DMS 273 (cell line): ENCODE results near the gene AATK.
"Not testable (repeated sequence)": the region's sequence is repeated elsewhere in the genome, so short reads cannot be mapped to it uniquely, and the experiment has no call there.

Experiments used
- DNase-seq: peaks from one replicate; lab custom pipeline; 2025; ENCODE audit not compliant: unreplicated experiment; lab: John Stamatoyannopoulos, UW

Gene AATK

DNA sequence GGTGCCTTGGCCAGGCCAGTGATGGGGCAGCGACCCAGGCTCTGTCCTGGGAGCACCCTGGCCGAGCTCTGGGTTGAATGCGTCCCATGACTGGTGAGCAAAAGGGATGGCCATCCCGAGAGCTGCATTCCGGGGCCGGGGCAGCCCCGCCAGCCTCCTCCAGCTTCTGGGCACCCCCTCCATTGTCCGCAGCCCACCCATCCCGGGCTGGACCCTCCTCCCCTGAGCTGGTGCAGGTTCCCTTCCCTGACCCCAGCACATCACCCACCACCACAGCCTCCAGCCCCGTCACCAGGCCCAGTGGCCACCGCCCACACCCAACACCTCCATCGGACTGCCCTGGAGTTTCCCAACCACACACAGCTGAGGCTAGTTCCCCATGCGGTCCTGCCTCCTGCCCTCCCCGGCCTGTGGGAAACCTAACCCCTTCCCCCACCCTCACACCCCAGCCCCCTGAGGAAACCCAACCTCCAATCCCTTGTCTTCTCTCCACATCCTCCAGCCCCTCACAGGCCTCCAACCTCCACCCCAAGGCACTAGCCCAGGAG is 17.0 kb downstream of the AATK start:
- DNase-seq = no peak

DNA sequence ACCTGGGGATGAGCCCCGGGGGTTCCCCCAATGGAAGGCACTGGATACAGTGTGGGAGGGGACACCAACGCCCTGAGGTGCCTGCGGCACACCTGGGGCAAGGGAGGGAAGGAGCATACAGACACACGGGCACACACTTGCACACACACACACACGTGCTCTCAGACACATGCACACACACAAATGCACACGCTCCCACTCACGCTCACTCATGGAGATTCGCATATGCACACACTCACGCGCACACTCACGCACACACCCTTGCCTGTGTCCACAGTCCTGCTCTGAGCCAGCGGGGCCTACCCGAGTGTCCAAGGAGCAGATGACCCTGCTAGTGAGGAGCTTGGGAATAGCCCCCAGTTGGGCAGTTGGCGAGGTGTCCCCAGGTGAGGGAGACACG is 17.4 kb downstream of the AATK start:
- no peak for DNase-seq

DNA sequence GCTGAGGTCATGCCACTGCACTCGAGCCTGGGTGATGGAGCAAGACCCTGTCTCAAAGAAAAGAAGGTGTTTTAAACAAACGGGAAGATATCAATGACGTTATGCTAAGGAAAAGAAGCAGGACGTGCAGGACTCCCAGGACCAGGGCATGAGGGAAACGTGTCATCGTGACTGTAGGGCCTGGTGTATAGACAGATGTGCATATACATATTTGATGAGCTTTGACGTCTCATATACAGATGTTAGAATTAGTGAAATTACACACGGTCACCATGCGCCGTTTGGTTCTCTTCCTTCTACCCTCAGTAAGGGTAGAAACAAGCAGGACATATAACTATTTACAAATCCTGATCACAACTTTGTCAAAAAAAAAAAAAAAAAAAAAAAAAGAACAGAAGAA is 18.3 kb downstream of the AATK start:
- no peak for DNase-seq

DNA sequence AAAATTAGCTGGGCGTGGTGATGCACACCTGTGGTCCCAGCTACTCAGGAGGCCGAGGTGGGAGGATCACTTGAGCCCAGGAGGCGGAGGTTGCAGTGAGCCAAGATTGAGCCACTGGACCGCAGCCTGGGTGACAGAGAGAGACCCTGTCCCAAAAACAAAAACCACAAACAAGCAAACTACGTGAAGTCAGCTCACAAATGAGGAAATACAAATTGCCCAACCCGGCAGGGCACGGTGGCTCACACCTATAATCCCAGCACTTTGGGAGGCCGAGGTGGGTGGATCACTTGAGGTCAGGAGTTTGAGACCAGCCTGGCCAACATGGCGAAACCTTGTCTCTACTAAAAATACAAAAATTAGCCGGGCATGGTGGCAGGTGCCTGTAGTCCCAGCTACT is 19.8 kb downstream of the AATK start:
- DNase-seq = not testable (repeated sequence)

DNA sequence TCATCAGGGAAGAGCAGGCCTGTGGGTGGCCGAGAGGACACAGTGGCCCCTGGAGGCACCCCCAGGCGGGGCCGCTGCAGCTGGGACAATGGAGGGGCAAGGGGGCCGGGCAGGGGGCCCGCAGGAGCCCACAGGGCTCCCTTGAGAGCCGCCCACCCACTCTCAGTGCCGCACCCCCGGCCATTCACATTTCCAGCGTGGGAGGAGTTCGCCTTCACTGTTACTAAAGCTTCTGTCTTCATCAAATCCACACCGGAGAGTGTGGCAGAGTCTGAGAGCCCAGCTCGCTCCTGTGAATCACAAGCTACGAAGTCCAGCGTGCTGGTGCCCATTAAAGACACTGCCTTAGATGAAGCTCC is 21.6 kb downstream of the AATK start:
- no peak for DNase-seq

DNA sequence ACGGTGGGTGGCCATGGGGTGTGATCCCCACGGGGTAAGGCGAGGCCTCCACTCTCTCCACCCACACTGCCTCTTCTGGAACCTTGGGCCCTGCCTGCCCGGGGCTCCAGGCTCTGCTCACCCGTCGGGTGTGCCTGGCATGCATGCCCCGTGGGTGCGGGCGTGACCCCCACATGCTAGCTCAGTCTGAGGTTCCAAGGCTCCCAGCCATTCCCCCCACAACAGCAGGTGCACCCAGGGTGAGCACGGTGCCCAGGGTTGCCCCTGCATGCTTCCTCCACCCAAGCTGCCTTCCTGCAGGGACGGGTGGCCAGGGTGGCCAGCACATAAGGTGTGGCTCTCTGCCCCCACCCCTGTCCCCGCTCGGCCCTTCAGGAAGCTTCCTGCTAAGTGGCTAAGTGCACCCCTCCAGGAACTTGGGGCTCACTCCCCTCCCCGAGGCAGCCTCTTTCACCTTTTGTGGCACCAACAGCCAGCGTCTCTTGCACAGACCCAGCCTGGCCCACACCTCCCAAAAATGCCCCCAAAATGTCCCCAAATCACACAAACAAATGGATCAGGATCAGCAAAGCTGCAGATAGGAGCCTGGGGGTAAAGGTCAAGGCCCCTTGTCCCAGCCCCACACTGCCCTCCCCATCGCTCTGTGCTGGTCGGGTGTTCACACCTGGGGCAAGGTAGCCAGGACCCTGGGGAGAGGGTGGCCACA is 22.2 kb downstream of the AATK start:
- no peak for DNase-seq

DNA sequence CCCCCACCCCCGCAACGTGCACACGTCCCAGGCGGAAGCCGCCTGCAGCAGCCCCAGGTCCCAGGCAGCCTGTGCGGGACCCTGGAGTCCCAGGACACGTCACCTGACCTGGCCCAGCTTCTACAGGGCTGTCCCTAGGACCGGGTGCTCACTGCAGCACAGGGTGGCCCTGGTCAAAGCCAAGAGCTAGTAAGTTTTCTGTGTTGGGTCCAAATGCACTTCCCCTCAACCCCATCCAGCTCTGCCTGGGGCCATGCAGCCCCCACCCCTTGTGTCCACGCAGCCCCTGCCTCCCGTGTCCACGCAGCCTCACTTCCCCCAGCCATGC is 22.9 kb downstream of the AATK start:
- DNase-seq = no peak

DNA sequence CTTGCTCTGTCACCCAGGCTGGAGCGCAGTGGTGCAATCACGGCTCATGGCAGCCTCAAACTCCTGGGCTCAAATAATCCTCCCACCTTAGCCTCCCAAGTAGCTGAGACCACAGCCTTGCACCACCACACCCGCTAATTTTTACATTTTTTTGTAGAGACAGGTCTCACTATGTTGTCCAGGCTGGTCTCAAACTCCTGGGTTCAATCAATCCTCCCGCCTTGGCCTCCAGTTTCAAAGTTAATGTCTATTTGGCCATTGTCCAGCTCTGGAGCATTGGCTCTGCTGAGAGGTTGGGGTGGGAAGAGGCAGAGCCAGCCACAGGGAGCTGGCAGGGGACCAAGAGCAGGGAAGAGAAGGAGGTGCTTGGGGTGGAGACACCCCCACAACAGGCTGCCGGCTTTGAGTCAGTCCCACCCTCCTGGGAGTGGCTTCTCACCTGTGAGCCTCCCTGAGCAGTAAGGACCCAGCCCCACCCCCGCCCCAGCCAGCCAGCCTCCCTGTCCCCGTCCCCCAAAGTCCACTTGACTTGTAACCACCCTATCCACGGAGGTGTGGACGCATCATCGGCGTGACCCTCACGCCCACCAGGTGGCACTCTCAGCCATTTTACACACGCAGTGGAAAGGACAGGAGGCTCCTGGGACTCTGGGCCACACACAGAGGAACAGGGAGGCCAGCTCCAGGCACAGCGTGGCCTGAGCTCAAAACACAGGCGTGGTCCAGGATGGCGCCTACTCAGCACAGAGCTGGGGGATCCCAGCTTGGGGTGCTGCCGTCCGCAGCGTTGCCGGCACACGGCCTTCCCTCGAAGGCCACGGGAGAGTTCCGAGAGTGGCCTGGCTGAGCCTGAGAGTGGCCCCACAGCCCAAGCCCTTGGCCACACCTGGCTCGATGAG is 23.5 kb downstream of the AATK start:
- DNase-seq = peak; percentile 88

DNA sequence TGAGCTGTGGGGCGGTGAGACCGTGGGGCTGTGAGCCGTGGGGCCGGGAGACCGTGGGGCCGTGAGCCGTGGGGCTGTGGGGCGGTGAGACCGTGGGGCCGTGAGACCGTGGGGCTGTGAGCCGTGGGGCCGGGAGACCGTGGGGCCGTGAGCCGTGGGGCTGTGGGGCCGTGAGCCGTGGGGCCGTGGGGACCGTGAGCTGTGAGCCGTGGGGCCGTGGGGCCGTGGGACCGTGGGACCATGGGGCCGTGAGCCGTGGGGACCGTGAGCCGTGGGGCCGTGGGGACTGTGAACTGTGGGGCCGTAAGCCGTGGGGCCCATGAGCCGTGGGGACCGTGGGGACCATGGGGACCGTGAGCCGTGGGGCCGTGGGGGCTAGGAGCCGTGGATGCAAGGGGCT is 25.3 kb downstream of the AATK start:
- no peak for DNase-seq

DNA sequence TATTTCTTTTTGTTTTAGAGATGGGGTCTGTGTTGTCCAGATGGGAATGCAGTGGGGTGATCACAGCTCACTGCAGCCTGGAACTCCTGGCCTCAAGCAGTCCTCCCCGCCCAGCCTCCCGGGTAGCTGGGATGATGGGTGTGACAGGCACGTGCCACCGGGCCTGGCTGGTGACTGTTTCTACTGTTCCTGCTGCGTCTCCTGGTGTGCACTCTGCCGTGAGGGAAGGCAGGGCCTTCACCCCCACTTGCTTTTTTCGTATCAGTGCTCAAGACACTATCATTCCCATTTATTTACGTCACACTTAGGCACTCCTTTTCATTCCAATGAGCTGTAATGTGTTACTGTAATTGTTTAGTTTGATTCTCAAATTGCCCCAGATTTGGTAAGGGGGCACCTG is 26.0 kb downstream of the AATK start:
- no peak for DNase-seq

DNA sequence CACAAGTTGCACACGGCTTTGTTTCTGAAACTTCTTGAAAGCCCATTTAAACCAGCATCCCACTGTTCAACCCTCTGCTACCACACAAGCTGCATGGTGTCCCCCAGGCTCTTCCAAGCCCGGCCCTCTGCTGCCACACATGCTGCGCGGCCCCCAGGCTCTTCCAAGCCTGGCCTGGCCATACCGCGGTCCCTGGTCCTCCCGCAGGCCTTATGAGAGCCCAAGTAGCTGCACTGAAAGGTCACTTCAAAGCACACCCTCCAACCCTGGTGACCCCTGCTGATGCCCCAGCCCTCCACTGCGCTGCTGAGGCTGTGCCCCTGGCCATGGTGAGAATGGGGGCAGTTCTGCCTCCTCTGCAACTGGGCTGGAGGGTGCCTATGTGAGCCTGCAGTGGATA is 26.6 kb downstream of the AATK start:
- DNase-seq = no peak

DNA sequence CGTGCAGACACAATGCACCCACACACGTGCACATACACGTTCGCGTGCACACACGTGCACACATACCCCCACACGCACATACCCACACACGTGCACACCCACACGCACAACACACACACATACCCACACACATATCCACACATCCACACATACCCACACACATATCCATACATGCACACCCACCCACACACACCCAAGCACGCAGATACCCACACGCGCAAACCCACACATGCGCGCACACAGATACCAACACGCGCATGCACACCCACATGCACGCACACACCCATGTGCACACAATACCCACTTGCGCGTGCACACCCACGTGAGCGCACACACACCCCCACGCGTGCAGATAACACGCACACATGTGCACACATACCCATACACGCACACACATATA is 27.5 kb downstream of the AATK start:
- no peak for DNase-seq

DNA sequence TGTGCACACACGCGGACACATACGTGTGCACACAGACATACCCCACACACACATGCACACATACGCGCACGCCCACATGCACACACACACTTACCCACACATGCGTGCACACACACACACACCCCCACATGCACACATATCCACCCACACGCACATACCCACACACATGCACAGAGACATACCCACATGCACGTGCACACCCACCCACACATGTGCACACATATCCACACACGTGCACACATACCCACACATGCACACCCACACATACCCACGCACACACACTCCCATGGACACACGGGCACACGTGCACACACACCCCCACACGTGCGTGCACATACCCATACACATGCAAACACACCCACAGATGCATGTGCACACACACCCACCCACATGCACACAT is 27.9 kb downstream of the AATK start:
- no peak for DNase-seq

DNA sequence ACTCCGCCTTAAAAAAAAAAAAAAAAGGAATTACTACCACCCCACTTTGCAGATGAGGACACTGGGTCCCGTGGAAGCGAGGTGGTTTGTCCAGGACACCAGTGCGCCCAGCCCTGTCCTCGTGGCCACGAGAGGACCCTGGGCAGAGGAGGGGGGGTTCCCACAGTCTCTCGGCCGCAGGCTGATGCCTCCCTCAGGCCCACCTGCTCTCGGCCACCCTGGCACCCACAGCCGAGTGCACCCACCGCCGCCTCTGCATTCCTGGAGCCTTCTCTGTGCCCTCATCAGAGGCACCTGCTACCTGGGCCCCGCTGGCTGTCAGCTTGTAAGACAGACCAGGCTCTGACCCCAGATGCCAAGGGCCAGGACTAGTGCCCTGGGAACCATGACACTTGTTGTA is 28.8 kb downstream of the AATK start:
- no peak for DNase-seq

DNA sequence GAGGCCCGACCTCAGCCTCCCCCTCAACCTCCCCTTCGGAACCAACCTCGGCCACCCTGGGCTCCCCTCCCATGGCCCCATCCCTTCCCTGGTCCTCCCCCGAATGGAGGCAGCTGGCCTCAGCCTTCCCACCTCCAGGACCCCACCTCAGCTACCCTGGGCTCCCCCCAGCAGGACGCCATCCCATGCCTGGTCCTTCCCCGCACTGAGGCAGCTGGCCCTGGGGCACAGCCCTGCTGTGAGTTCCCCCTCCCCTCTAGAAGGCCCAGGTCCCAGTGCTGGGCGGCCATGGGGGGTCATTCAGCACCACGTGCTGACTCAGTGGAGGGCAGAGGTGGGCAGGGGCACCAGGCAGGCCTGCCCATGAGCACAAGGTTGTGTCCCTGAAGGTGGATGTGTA is 29.7 kb downstream of the AATK start:
- no peak for DNase-seq

DNA sequence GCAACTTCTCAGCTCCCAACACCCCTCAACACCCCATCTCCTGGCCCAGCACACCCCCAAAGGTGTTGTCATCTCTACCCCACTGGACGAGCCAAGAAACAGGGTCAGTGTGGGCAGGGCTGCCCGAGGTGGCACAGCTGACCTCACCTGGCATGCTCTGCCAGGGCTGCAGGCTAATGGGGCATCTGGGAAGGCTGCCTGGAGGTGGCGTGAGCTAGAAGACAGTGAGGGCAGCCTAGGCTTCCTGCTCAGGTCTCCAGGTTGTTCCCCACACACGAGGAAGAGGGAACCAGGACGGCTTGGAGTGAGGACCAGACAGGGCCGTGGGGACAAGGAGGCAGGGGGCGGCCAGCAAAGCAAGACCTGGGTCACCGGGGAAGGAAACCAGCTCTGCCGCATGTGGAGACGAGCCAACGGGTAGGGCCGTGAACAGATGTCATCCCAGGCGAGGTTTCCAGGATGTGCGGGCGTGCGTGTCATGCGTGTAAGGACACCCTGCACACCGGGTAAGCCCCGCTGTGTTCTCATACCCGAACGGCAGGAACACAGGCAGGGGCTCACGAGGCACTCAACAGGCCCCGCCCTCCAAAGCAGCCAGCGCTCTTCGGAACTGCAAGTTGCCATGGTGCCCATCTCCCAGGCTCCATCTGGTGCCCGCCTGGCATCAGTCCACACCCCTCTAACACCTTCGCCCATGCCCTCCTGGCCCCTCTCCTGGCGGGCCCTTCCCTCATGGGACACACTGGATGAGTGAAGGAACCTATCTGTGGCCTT is 30.3 kb downstream of the AATK start:
- peak; percentile 97 for DNase-seq

DNA sequence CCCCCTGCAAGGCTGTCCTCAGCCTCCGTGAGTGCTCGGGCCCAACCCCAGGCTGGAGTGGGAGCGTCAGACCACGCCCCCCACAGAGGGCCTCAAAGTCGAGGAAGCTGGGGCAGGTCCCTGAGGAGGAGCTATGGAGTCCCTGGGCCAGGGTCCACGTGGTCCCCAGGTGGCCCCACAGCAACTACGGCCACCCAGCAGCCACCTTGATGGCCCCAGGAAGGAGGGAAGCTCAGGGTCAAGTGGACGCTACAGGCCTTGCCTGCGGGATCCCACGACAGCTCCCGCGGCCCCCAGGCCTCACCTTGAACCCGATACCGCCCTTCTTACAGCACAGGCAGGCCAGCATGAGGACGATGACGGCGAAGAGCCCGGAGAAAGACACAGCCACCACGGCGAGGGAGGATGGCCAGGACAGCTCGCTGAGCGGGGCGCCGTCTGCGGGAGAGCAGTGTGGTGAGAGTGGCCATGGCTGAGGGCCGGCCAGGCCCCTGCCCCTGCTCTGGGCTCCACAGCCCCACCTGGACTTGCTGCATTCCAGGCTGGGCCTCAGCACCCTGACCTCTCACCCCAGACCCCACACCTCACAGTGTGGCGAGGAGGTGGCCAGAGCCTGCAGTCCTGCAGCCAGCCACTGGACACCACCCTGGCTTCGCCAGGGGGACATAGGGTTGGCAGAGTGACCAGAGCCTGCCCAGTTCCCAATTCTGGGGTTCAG is 31.8 kb downstream of the AATK start:
- DNase-seq = no peak

DNA sequence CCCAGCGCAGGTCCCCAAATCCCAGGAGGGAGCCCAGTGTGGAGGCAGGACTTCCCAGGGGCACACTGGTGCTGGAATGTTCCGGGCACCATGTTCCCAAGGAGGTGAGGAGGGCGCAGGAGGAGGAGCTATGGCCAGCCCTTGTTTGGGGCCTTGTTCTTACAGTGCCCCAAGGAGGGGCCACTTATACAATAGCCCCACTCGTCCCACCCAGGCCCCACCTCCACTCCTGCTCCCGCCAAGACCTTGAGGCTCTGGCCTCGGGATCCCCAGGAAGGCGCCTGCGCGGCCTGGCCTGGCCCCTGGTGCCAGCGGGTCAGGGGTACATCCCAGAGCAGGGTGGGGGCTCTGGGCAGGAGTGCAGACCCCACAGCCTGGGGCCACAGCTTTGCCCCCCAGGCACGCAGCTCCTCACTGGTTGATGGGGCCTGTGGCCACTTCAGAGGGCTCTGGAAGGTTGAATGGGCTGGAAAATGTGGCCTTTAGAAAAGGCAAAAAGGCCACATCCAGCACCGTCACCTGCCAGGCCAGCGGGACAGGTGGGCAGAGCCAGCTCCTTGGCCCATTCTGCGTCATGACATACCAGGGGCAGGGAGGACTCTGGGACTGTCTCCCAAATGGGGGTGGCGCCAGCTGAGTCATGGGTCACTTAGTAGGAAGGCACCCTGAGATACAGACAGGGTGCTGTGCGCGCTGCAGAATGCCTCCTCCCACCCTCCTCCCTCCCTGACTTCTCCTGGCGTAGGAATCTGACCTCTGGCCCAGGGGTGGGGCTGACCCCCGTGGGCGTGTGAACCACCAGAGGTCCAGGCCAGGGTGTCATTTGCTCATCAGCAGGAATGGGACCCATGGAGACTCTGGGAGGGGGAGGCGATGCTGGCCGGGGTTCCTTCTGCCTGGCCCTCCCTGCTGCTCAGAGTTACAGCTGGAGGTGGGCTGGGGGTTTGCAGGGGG is 33.0 kb downstream of the AATK start:
- no peak for DNase-seq

DNA sequence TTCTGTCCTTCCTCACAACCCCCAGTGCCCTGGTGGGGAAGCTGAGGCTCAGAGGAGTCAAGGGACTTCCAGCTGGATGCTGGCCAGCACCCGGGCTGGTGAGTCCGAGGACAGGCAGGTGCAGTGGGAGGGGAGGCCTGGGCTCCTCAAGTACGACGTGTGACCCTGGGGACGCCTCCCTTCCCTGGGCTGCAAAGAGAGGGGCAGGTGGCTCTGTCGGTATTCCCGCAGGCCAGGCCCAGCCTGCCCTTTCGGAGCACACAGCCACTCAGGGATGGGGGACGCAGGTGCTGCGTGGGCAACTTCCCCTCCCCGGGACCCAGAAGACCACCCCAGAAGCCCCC is 33.9 kb downstream of the AATK start:
- DNase-seq = no peak
